Caki2 (cell line): ENCODE results near the gene PPP2R5A. TPM values are rescaled to one million over a fixed set of nuclear protein-coding genes. Genes with fewer than 3 reads are reported as not detected.

Experiments
- DNase-seq: peaks from one replicate; pipeline ENCODE4 v3.0.0-alpha.2; 2015; ENCODE audit warnings: low read depth
- in situ Hi-C: cut with HindIII; loops from 2 replicates; pipeline ENCODE4 v1.10.0; 2016; ENCODE audit warnings: low sequenced_read_pairs, low pct_unique_long_range_greater_than_20kb, mixed read lengths
- total RNA-seq: library from RNA; depleted of rRNA; stranded (reverse); fragments of >200 nt; shearing (Covaris generic); gene quantifications from 2 replicates; pipeline ENCODE4 v1.2.3, GENCODE V29; 2014; ENCODE audit warnings: low replicate concordance

PPP2R5A gene
- total RNA-seq, 1 experiment from 2014 or later: 85.8 TPM

DNA sequence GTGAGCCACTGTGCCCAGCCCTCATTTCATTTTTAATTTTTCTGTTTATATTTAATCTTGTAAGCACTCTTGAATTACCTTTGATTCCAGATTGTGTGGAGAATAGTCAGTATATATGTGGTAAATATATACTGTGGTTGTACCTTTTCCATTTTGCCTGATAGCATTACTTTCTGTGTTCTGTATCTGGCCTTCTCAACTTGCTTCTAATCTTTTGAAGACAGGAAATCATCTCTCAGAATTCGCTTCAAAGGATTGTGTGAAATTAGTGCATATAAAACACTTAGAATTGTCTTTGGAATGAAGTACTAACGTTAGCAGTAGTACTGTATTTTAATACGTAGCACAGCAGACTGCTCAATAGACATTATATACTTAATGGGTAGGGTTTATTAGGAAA lies 37.9 kb downstream of the PPP2R5A start:
- DNase-seq: no peak
- in situ Hi-C loops: no loop called here

DNA sequence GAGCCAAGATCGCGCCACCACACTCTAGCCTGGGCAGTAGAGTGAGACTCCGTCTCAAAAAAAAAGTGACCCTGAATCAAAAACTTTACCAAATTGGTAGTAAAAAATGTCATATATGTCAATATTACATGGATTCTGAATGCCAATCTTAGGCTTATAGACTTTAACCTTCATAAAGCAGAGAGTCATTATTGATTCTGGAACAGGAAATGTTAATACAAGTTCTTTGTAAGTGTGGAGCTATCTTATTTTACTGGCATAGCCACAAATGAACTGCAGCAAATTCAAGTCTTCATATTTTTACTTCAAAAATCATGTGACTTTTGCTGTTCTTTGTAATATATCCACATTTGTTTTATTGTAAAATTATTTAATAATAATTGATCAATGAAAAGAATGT lies 41.3 kb downstream of the PPP2R5A start:
- DNase-seq: no peak
- in situ Hi-C loops: no loop called here

DNA sequence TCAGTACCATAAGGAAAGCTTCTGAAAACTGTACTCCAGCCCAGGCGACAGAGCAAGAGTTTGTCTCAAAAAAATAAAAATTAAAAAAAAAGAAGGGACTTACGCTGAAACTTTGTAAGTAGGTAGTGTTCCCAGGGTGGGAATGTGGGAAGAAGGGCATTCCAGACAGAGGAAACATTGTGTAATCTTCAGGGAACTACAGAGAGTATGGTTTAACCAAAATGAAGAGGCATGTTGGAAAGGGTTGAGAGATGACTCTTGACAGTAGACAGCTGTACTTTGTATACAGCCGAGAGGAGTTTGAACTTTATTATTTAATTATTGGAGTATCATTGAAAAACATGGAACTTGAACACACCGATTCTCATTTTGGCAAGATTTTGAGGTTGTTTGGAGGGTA lies 43.0 kb downstream of the PPP2R5A start:
- no peak for DNase-seq

DNA sequence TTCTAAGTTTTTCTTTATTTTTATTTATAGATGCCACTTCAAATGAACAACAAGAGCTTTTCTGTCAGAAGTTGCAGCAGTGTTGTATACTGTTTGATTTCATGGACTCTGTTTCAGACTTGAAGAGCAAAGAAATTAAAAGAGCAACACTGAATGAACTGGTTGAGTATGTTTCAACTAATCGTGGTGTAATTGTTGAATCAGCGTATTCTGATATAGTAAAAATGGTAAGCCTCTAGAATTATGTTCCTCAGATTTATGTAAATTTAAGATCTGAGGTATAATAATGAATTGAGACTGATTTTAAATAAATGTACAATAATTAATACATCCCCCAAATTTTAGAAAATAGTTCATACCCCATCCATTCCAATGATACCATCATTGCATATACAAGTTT lies 43.9 kb downstream of the PPP2R5A start:
- in situ Hi-C loops: no loop called here

More for the DNA sequence above, 43.0 kb downstream of the PPP2R5A start:
- in situ Hi-C loops: no loop called here

DNA sequence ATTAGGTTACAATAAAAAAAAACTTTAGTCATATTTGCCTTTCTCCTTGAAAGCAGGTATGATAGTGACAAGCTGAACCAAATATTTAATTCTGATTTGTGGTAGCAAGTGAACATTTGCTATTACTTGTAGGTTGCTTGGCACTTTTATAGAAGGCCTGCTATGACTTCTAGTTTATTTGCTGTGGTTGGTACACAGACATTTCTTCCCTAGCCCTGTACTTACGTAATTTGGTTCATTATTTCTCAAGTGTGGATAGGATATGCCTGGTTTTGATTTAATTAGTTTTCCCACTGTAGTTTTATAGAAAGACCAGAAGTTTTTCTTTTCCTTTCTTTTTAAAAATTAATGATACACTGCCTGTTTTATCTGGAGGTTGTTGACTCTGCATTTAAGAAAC lies 55.9 kb downstream of the PPP2R5A start:
- in situ Hi-C loops: no loop called here
- DNase-seq: no peak

More for the DNA sequence above, 43.9 kb downstream of the PPP2R5A start:
- no peak for DNase-seq

DNA sequence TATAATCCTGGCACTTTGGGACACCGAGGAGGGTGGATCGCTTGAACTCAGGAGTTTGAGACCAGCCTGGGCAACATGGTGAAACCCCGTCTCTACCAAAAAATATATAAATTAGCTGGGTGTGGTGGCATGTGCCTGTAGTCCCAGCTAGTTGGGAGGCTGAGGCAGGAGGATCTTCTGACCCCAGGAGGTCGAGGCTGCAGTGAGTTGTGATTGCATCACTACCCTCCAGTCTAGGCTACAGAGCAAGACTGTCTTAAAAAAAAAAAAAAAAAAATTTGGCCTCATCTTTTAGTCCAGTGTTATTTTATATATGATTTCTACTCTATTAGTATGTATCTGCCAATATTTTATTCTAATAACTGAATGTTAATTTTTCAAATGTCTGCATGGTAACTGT lies 59.7 kb downstream of the PPP2R5A start:
- in situ Hi-C loops: no loop called here

DNA sequence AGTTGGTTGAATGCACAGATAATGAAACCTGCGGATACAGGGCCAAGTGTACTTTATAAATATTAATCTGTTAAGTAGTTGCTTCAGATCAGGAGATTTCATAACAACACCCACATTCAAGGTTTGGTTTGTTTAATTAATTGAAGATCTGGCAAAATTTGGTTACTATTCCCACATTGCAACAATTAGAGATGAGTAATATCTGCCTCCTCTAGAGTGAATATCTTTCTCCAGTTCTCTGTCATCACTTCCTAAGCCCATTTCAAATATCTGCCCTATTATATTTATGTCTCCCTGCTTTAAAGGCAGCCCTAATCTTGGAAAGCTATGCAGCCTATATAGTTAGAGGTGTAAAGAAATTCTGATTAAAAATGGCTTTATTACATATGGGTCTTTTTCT lies 61.4 kb downstream of the PPP2R5A start:
- in situ Hi-C loops: no loop called here
- DNase-seq: no peak

More for the DNA sequence above, 59.7 kb downstream of the PPP2R5A start:
- no peak for DNase-seq

DNA sequence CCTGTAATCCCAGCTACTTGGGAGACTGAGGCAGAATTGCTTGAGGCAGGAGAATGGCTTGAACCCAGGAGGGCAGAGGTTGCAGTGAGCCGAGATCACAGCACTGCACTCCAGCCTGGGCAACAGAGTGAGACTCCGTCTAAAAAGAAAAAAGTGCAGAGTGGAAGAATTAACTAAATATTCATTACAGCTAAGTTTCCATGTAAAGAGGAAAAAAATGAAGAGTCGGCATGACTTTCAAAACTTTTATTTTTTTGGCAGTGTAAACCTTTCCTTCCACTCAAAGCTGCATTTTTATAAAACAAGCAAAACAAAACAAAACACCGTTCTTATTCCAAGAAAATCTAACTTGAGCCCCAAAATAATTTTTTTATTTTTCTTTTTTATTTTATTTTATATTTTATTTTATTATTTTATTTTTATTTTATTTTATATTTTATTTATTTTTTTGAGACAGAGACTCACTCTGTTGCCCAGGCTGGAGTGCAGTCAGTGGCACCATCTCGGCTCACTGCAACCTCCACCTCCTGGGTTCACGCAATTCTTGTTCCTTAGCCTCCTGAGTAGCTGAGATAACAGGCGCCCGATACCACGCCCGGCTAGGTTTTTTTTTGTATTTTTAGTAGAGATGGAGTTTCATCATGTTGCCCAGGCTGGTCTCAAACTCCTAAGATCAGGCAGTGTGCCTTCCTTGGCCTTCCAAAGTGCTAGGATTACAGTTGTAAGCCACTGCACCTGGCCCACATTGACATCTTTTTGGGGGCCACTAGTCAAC lies 66.6 kb downstream of the PPP2R5A start:
- in situ Hi-C loops: no loop called here
- no peak for DNase-seq

DNA sequence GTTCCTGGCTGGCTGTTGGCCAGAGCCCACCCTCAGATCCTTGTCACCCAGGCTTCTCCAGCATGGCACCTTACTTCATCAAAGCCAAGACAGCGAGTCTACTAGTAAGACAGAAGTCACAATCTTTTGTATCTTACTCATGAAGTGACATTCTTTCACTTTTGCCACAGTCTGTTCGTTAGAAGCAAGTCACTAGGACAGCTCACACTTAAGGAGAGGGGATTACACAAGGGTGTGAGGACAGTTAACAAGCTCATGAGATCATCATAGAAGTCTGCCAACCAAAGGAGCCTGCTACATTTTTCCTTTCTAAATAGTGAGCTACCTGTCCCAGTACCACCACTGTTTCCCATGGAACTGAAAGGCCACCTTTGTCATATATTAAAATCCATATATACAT lies 68.0 kb downstream of the PPP2R5A start:
- in situ Hi-C loops: no loop called here
- DNase-seq: no peak

DNA sequence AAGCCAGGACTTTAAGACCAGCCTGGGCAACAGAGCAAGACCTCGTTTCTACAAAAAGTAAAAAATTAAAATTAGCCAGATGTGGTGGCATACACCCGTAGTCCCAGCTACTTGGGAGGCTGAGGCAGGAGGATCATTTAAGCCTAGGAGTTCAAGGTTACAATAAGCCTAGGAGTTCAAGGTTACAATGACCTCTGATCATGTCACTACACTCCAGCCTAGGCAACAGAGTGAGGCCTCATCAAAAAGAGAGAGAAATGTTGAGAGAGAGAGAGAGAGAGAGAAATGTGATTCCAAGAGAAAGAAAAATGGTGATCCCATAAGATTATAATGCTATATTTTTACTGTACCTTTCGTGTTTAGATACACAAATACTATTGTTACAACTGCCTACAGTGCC lies 69.3 kb downstream of the PPP2R5A start:
- in situ Hi-C loops: no loop called here
- no peak for DNase-seq

DNA sequence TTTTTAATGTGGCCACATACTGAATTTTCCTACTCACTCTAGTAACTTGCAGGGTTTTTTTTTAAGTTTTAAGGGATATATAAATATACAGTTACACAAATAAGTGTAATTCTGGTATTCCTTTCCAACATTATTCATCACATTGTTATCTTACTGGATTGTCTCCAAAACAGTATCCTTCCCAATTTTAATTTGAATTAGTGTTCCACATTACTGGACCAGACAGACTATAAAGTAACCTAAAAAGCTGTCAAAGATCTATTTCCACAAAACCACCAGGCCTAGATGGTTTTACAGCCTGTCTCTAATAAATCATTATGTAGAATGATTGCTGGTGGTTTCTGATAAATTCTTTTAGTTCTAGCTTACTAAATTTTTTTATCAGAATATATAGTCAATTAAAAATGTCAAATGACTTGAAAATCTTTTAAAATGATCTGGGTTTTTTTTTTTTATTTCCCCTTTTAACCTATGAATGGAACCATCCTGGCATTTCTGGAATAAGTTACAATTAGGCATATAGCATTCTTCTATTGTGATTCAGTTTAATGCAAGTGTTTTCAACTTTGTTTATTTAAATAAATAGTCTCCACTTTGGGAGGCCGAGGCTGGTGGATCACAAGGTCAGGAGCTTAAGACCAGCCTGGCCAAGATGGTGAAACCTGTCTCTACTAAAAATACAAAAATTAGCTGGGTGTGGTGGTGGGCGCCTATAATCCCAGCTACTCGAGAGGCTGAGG lies 70.2 kb downstream of the PPP2R5A start:
- DNase-seq: no peak
- in situ Hi-C loops: no loop called here

DNA sequence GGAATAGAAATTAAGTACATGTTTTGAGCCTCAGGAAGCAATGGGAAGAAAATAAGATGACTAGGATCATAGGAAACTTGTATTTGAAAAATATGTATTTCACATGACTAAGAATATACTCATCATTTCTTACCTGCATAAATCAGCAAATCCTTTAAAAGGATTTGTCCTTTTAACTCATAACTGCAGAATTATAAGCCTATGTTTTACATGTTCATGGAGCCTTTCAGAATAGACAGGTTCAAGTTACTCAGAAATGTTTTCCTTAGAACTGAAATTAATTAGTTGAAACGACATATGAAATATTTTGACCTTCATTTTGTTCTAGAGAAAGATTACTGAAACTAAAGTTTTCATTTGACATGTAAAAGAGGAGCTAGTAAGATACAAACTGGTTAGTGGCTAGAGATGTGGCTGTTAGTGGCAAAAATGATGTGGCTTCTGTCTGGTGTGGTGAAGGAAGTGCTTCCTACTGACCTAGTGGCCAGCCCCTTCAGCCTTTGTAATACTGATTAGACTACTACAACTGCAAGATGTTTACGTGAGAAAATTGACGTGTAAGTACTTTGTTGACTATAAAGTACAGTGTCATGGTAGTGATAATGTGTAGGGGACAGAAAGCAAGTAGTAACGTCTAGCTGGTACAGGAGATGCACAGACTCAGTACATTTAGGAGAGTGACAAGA lies 74.7 kb downstream of the PPP2R5A start:
- DNase-seq: no peak
- in situ Hi-C loops: no loop called here

DNA sequence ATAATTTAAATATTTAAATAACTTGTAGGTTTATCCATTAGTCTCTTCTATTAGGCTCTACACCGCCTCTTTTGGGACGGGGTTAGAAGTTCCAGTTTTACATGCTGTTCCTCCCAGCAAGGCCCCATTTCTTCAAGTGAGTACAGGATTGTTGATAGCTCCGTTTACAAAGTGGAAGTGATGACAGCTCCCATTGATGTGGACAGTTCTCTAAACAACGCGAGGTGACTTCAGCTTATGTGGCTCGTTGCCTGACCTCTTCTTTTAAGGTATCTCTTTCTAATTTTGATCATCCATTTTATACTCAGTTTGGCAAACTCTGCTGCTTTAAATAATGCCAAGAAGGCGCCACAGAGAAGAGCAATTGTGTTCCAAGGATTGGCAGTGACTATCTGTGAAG lies 79.8 kb downstream of the PPP2R5A start:
- DNase-seq: no peak
- in situ Hi-C loops: no loop called here

DNA sequence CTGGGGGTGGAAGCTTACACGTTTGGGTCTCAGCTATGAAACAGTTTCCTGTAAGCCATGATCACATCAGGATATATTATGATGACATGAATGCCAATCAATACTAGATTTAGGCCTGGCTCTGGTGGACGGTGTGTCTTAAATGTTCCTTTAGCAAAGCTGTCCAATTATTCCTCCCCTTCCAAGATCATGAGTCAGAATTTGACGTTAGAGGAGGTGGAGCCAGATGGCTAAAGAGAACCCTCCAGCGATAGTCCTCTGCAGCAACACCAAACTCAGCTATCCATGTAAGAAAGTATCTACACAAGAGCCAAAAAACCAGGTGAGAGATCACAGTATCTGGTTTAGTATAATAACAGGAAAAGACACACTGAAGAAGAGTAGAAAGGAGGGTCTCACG lies 81.7 kb downstream of the PPP2R5A start:
- no peak for DNase-seq
- in situ Hi-C loops: no loop called here

DNA sequence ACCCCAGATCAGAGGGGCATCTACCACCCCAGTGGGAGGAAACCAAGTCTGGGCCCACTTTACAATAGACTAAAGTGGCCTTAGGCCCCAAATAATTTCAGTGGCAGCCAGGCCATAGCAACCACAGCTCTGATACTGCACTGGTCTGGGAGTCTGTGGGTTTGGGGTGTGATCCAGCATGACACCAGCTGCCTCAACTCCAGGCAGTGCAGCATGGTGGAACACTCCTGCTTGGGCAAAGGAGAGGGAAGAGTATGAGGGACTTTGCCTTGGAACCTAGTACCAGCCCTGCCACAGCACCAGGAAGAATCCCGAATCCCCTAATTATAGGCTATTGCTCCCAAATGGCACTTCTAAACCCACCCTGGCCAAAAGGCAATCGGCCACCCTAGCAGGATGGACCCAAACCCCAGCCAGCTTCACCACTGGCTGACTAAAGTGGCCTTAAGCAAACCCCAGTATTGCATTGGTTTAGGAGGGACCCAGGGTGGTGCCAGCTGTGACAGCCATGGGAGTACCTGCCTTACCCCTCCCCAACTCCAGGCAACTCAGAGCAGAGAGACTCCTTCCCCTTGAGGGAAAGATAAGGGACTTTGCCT lies 82.4 kb downstream of the PPP2R5A start:
- in situ Hi-C loops: no loop called here
- DNase-seq: no peak

DNA sequence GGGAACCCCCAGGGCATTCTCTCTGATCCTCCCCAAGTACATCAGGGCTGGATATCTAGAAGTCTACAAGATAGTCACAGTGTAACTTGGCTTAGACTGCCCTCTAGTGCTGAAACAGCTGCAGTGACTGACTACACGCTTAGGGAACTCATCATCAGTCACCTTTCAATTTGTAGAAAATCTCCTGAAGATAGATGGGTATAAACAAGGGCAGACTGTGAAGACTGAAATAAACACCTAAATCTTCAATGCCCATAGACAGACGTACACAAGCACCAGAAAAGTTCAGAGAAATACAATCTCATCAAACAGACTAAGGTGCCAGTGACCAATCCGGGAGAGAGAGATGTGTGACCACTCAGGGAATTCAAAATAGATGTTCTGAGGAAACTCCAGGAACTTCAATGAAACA lies 82.9 kb downstream of the PPP2R5A start:
- DNase-seq: peak; percentile 47
- in situ Hi-C loops: no loop called here

DNA sequence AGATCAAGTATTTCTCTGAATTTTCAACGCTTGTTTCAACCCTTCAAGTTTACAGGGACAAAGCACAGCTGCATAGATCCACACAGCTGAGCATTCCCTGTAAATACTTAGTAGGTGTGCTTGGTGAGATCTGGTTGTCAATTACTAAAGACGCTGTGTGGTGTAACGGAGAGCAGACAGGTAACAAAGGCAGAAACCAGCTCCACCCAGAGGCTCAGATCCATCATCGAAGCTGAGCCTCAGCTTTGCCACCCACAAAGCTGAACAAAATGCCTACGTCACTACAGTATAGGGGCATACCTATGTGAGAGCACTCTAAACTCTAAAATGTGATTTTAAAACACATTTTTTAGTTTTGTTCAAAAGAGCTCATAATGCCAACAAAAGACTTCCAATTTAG lies 90.8 kb downstream of the PPP2R5A start:
- DNase-seq: no peak
- in situ Hi-C loops: no loop called here

DNA sequence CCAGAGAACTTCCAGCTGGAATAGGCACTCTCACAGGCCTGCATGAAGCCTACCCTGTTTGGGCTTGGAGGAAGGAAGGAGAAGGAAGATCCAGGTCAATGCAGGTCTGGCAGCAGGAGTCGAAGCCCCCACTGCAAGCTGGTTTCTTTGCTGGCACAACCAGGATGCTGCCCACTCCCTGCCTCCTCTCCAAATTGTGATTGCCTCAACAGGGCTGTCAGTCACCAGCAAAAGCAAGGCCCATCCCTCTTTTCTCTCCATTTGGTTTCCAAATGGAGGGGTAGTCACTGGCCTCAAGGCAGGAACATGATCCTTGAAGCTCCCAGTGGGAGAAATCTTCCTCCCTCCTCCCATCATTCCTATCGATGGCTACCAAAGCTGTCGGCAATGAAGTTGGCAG lies 92.4 kb downstream of the PPP2R5A start:
- DNase-seq: no peak
- in situ Hi-C loops: no loop called here

DNA sequence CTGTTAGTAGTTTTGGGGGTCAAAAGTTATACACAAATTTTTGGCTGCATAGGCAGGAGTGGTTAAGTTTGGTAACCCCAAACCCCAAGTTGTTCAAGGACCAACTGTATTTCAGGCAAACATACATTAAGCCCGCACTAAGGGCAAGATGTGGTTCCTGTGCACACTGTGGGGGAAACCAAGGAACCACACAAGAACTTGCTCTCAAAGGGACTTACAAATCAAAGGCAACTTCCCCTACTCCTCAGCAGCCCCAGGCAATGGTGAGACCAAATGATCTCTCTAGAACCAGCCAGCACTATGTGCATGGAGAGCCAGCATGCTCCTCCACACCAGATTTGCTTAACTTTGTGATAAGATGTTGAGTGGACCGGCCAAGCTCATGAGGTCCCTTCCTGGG lies 94.2 kb downstream of the PPP2R5A start:
- no peak for DNase-seq
- in situ Hi-C loops: no loop called here
